ENCODE measurements around the gene APRT.

Gene APRT

GRCh38 chr16:88812513-88813268 is 963 bp upstream of the APRT start:
- peak overlapping the region; percentile 77 for H2BK120ac ChIP-seq (ENCODE audit: low read depth, low read length)
- peak overlapping the region; percentile 82 to 99 for H3K18ac ChIP-seq (ENCODE audit: low read depth in 1 of 2, low read length in 2 of 2)
- DNase-seq = peak; percentile 73
- peak overlapping the region; percentile 90 for H4K91ac ChIP-seq (ENCODE audit: low read length)
- peak overlapping the region; percentile 83 for H4K8ac ChIP-seq (ENCODE audit: low read length)
- H2AK5ac ChIP-seq (ENCODE audit: low read length, severe bottlenecking) = no peak overlapping the region
- H3K36me3 ChIP-seq (ENCODE audit: control insufficient read depth in 1 of 2, insufficient read depth in 2 of 2, low read depth in 1 of 2, low read length in 2 of 2) = peaks cover 19 to 26% of the 10 kb centered on the region in 2 experiments
- peak overlapping the region; percentile 30 for H3K27ac ChIP-seq (ENCODE audit: low read length, poor library complexity, severe bottlenecking)
- H3K4me3 ChIP-seq (ENCODE audit: insufficient read depth in 1 of 2, low read depth in 1 of 2, low read length in 2 of 2) = peak overlapping the region; percentile 79 to 84
- no peak overlapping the region for H3K14ac ChIP-seq (ENCODE audit: low read length in 2 of 2)
- H3K4ac ChIP-seq (ENCODE audit: low read depth in 1 of 2, low read length in 2 of 2) = peak overlapping the region; percentile 40 to 85
- H2AFZ ChIP-seq (ENCODE audit: low read depth, low read length) = no peak overlapping the region
- peaks cover 28% of the 10 kb centered on the region for H3K4me1 ChIP-seq (ENCODE audit: control insufficient read depth, insufficient read depth, low read depth, low read length)
- peak overlapping the region in 1 of 2 experiments; percentile 61 for H3K23ac ChIP-seq (ENCODE audit: low read length in 2 of 2)
- H2BK12ac ChIP-seq (ENCODE audit: low read length in 2 of 2) = peak overlapping the region in 1 of 2 experiments; percentile 60
- peak overlapping the region; percentile 80 for H3K4me2 ChIP-seq (ENCODE audit: low read length, poor library complexity, severe bottlenecking)
- no peaks in the 10 kb centered on the region for H3K9me3 ChIP-seq (ENCODE audit: control insufficient read depth, low read length)
- H2BK15ac ChIP-seq (ENCODE audit: low read depth, poor library complexity, severe bottlenecking) = peak overlapping the region; percentile 50
- 54% methylated on average over 36 of the region's 37 CpGs for WGBS
- peak overlapping the region; percentile 92 for H3K9ac ChIP-seq (ENCODE audit: low read length)
- H3K79me1 ChIP-seq (replicated peaks; ENCODE audit: low read length, poor library complexity, severe bottlenecking) = peaks cover 11% of the 10 kb centered on the region
- no peak overlapping the region for H2BK5ac ChIP-seq (ENCODE audit: low read depth, low read length, poor library complexity, severe bottlenecking)
- H3K27me3 ChIP-seq (ENCODE audit: control insufficient read depth in 1 of 2, insufficient read depth in 1 of 2, low read length in 2 of 2) = no peaks in the 10 kb centered on the region

DNA sequence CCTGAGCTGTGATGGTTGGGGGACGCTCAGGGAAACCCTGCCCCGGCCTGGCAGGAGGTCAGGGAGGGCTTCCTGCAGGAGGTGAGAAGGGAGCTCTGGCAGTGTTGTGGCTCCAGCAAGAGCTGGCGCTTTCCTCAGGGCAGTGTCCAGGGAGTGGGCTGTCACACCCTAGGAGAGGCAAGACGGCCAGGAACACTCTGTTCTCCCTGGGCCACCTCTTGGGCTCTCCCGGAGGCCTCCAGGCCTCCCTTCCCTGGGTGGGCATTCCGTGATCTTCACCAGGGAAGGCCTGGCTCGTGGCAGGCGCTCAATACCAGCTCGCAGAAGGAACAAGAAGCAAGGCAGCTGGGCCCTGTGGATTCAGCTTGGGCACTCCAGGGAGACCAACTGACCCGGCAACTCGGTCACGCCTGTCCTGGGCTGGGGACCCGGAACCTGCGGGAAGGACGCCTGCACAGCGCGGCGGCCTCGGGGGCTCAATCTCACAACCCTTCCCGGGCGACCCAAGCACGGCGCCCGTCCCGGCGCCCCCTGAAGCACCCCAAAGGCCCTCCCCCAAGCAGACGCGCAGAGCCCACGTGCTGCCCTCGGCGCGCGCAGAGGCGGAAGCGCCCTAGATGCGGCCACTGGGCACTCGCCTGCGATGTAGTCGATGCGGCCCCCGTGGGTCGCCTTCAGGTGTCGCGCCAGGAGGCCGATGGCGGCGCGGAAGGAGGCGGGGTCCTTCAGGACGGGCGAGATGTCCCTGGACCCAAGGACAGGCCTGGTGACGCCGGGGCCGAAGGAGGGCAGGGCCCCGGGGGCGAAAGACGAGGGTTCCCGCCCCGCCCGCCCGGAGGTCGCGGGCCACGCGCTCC is 588 bp downstream of the APRT start:
- DNase-seq = peak; percentile 80
- peaks cover 30 to 42% of the 10 kb centered on the region in 2 experiments for H3K36me3 ChIP-seq (ENCODE audit: control insufficient read depth in 1 of 2, insufficient read depth in 2 of 2, low read depth in 1 of 2, low read length in 2 of 2)
- peak overlapping the region in 1 of 2 experiments; percentile 80 for H3K14ac ChIP-seq (ENCODE audit: low read length in 2 of 2)
- peak overlapping the region; percentile 96 for H4K8ac ChIP-seq (ENCODE audit: low read length)
- no peak overlapping the region for H2AK5ac ChIP-seq (ENCODE audit: low read length, severe bottlenecking)
- WGBS = 3% methylated on average over 54 of the region's 65 CpGs
- peak overlapping the region; percentile 51 for H3K27ac ChIP-seq (ENCODE audit: low read length, poor library complexity, severe bottlenecking)
- peaks cover 16% of the 10 kb centered on the region for H3K79me1 ChIP-seq (replicated peaks; ENCODE audit: low read length, poor library complexity, severe bottlenecking)
- H2BK120ac ChIP-seq (ENCODE audit: low read depth, low read length) = peak overlapping the region; percentile 27
- no peak overlapping the region for H2BK12ac ChIP-seq (ENCODE audit: low read length in 2 of 2)
- no peak overlapping the region for H2AFZ ChIP-seq (ENCODE audit: low read depth, low read length)
- H4K91ac ChIP-seq (ENCODE audit: low read length) = peak overlapping the region; percentile 89
- H3K4me1 ChIP-seq (ENCODE audit: control insufficient read depth, insufficient read depth, low read depth, low read length) = peaks cover 34% of the 10 kb centered on the region
- H3K4ac ChIP-seq (ENCODE audit: low read depth in 1 of 2, low read length in 2 of 2) = peak overlapping the region; percentile 67 to 96
- H3K9me3 ChIP-seq (ENCODE audit: control insufficient read depth, low read length) = no peaks in the 10 kb centered on the region
- H3K23ac ChIP-seq (ENCODE audit: low read length in 2 of 2) = no peak overlapping the region
- H3K18ac ChIP-seq (ENCODE audit: low read depth in 1 of 2, low read length in 2 of 2) = peak overlapping the region; percentile 86 to 94
- H2BK5ac ChIP-seq (ENCODE audit: low read depth, low read length, poor library complexity, severe bottlenecking) = no peak overlapping the region
- H3K4me3 ChIP-seq (ENCODE audit: insufficient read depth in 1 of 2, low read depth in 1 of 2, low read length in 2 of 2) = peak overlapping the region; percentile 79 to 84
- H2BK15ac ChIP-seq (ENCODE audit: low read depth, poor library complexity, severe bottlenecking) = peak overlapping the region; percentile 31
- no peaks in the 10 kb centered on the region for H3K27me3 ChIP-seq (ENCODE audit: control insufficient read depth in 1 of 2, insufficient read depth in 1 of 2, low read length in 2 of 2)
- H3K4me2 ChIP-seq (ENCODE audit: low read length, poor library complexity, severe bottlenecking) = peak overlapping the region; percentile 80
- H3K9ac ChIP-seq (ENCODE audit: low read length) = peak overlapping the region; percentile 92

GRCh38 chr16:88810166-88810911 is 1.4 kb downstream of the APRT start:
- Histone ChIP-seq H3K9ac (ENCODE audit: low read length) (peak overlapping the region; percentile 92), H4K91ac (ENCODE audit: low read length) (peak overlapping the region; percentile 75), H2BK120ac (ENCODE audit: low read depth, low read length) (no peak overlapping the region), H3K18ac (ENCODE audit: low read depth in 1 of 2, low read length in 2 of 2) (no peak overlapping the region), H2BK5ac (ENCODE audit: low read depth, low read length, poor library complexity, severe bottlenecking) (no peak overlapping the region), H3K23ac (ENCODE audit: low read length in 2 of 2) (no peak overlapping the region), H3K14ac (ENCODE audit: low read length in 2 of 2) (peak overlapping the region in 1 of 2 experiments; percentile 19), H4K8ac (ENCODE audit: low read length) (peak overlapping the region; percentile 55), H3K79me1 (replicated peaks; ENCODE audit: low read length, poor library complexity, severe bottlenecking) (peaks cover 21% of the 10 kb centered on the region), H2AFZ (ENCODE audit: low read depth, low read length) (no peak overlapping the region), H2BK12ac (ENCODE audit: low read length in 2 of 2) (no peak overlapping the region), H3K27me3 (ENCODE audit: control insufficient read depth in 1 of 2, insufficient read depth in 1 of 2, low read length in 2 of 2) (no peaks in the 10 kb centered on the region), H2BK15ac (ENCODE audit: low read depth, poor library complexity, severe bottlenecking) (peak overlapping the region; percentile 8), H3K4ac (ENCODE audit: low read depth in 1 of 2, low read length in 2 of 2) (peak overlapping the region in 1 of 2 experiments; percentile 24), H3K4me2 (ENCODE audit: low read length, poor library complexity, severe bottlenecking) (peak overlapping the region; percentile 80), H3K9me3 (ENCODE audit: control insufficient read depth, low read length) (no peaks in the 10 kb centered on the region), H3K4me3 (ENCODE audit: insufficient read depth in 1 of 2, low read depth in 1 of 2, low read length in 2 of 2) (peak overlapping the region; percentile 79 to 84), H3K27ac (ENCODE audit: low read length, poor library complexity, severe bottlenecking) (peak overlapping the region; percentile 51), H3K36me3 (ENCODE audit: control insufficient read depth in 1 of 2, insufficient read depth in 2 of 2, low read depth in 1 of 2, low read length in 2 of 2) (peaks cover 30 to 50% of the 10 kb centered on the region in 2 experiments), H2AK5ac (ENCODE audit: low read length, severe bottlenecking) (no peak overlapping the region), H3K4me1 (ENCODE audit: control insufficient read depth, insufficient read depth, low read depth, low read length) (peaks cover 34% of the 10 kb centered on the region)
- 49% methylated on average over 12 of the region's 12 CpGs for WGBS
- DNase-seq = peak; percentile 14

Data from mesenchymal stem cell (in vitro differentiated cells and primary cell).